Neural progenitor cell (in vitro differentiated cells): ENCODE measurements around the gene PRKCA. TPM values are rescaled to one million over a fixed set of nuclear protein-coding genes. Genes with fewer than 3 reads are reported as not detected.

ENCODE experiments used
- DNase-seq: peaks from one replicate; pipeline ENCODE4 v3.0.0-alpha.2; 2016; ENCODE audit warnings: low spot score
- H2AFZ ChIP-seq: fragments of 200-600 bp; sonication (generic); replicated peaks from 2 replicates; pipeline ENCODE4 v1.6.1; 2016; ENCODE audit warnings: antibody characterized with exemption
- H3F3A ChIP-seq: fragments of 200-600 bp; sonication (generic); 2 replicates; pipeline ENCODE4 v1.6.1; 2016; ENCODE audit warnings: antibody characterized with exemption, low read depth
- H3K27ac ChIP-seq: fragments of 200-600 bp; sonication (generic); 2 replicates; pipeline ENCODE4 v1.5.1; 2016; ENCODE audit warnings: mild to moderate bottlenecking
- H3K27me3 ChIP-seq: fragments of 200-600 bp; sonication (generic); 2 replicates; pipeline ENCODE4 v1.6.1; 2016; ENCODE audit warnings: mild to moderate bottlenecking, moderate library complexity
- H3K36me3 ChIP-seq: fragments of 200-600 bp; sonication (generic); 2 replicates; pipeline ENCODE4 v1.5.1; 2016
- H3K4me1 ChIP-seq: fragments of 200-600 bp; sonication (generic); 2 replicates; pipeline ENCODE4 v1.6.1; 2016; ENCODE audit warnings: mixed run types
- H3K4me2 ChIP-seq: fragments of 200-600 bp; sonication (generic); 2 replicates; pipeline ENCODE4 v1.6.1; 2016
- H3K4me3 ChIP-seq: fragments of 200-600 bp; sonication (generic); 2 replicates; pipeline ENCODE4 v1.5.1; 2016
- H3K79me2 ChIP-seq: fragments of 200-600 bp; sonication (generic); 2 replicates; pipeline ENCODE4 v1.6.1; 2016; ENCODE audit warnings: low read depth
- H3K9ac ChIP-seq: fragments of 200-600 bp; sonication (generic); 2 replicates; pipeline ENCODE4 v1.6.1; 2016
- H3K9me3 ChIP-seq: fragments of 200-600 bp; sonication (generic); 2 replicates; pipeline ENCODE4 v1.5.1; 2016; ENCODE audit warnings: low read depth
- H4K20me1 ChIP-seq: fragments of 200-600 bp; sonication (generic); 2 replicates; pipeline ENCODE4 v1.6.1; 2016; ENCODE audit warnings: low read depth
- H3K27ac Mint-ChIP-seq: 3 replicates; pipeline ENCODE4 v1.8.0; 2021; ENCODE audit warnings: mixed read lengths
- H3K27me3 Mint-ChIP-seq: 2 replicates; pipeline ENCODE4 v1.8.0; 2022; ENCODE audit warnings: low read depth, mild to moderate bottlenecking, inconsistent platforms, moderate library complexity, mixed read lengths; ENCODE audit not compliant: insufficient read depth
- H3K36me3 Mint-ChIP-seq: 3 replicates; pipeline ENCODE4 v1.8.0; 2021; ENCODE audit warnings: mixed read lengths
- H3K4me1 Mint-ChIP-seq: 3 replicates; pipeline ENCODE4 v1.8.0; 2021; ENCODE audit warnings: mixed read lengths
- H3K4me3 Mint-ChIP-seq: 3 replicates; pipeline ENCODE4 v1.8.0; 2021; ENCODE audit warnings: mild to moderate bottlenecking, moderate library complexity, mixed read lengths
- H3K9me3 Mint-ChIP-seq: 3 replicates; pipeline ENCODE4 v1.8.0; 2020; ENCODE audit warnings: mixed read lengths
- CTCF ChIP-seq: fragments of 200-600 bp; sonication (generic); IDR thresholded peaks from 2 replicates; pipeline ENCODE4 v1.5.1; 2017; ENCODE audit warnings: antibody characterized with exemption, mild to moderate bottlenecking
- EZH2 ChIP-seq: fragments of 200-600 bp; sonication (generic); IDR thresholded peaks from 2 replicates; pipeline ENCODE4 v1.6.1; 2017; ENCODE audit warnings: antibody characterized with exemption, mild to moderate bottlenecking, moderate library complexity
- EZH2phosphoT487 ChIP-seq: fragments of 200-600 bp; sonication (generic); IDR thresholded peaks from 2 replicates; pipeline ENCODE4 v1.6.1; 2017; ENCODE audit warnings: antibody characterized with exemption
- total RNA-seq: library from RNA; depleted of rRNA; stranded (reverse); fragments of >200 nt; gene quantifications from 2 replicates; pipeline ENCODE4 v1.2.3, GENCODE V29; 2015; ENCODE audit warnings: low replicate concordance

The PRKCA gene
- total RNA-seq, 1 donor from 2014 or later, result 2.1 TPM

DNA sequence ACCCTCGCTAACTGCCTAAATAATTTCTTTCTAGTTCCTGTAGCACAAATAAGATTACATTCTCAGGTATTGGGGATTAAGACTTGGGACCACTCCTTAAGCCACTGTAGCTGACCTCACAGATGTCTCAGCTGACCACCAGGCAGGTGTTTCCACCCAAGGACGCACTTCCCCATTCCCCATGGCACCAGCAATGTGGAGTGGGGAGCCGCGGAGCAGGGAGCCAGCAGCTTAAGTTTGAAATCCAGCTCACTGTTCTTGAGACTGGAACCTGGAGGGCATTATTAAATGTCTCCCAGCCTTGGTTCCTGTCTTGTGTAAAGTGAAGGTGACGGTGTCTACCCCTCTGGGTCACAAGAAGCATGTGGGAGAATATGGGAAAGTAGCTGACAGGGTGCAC lies 283.1 kb downstream of the PRKCA start:
- H4K20me1 ChIP-seq, result no peaks in the 10 kb centered on the region
- H3K4me2 ChIP-seq, result no peak overlapping the region
- no peaks in the 10 kb centered on the region for H3K27me3 ChIP-seq
- H3K9ac ChIP-seq, result no peak overlapping the region
- Mint-ChIP-seq H3K9me3 (peaks cover 5% of the 10 kb centered on the region), H3K4me3 (no peak overlapping the region), H3K36me3 (peaks cover 4% of the 10 kb centered on the region), H3K27me3 (no peaks in the 10 kb centered on the region), H3K4me1 (peaks cover 9% of the 10 kb centered on the region), H3K27ac (no peak overlapping the region)
- no peaks in the 10 kb centered on the region for H3F3A ChIP-seq
- no peaks in the 10 kb centered on the region for H3K9me3 ChIP-seq
- H3K36me3 ChIP-seq, result no peaks in the 10 kb centered on the region
- DNase-seq, result no peak
- H2AFZ ChIP-seq, result no peak overlapping the region
- H3K4me3 ChIP-seq, result no peak overlapping the region
- H3K4me1 ChIP-seq, result no peaks in the 10 kb centered on the region
- no peak overlapping the region for H3K27ac ChIP-seq
- no peaks in the 10 kb centered on the region for H3K79me2 ChIP-seq
- TF ChIP-seq EZH2phosphoT487 (no peak), EZH2 (no peak), CTCF (no peak)

GRCh38 chr17:66589892-66590291 lies 287.5 kb downstream of the PRKCA start:
- no peaks in the 10 kb centered on the region for H3K9me3 ChIP-seq
- peaks cover 4% of the 10 kb centered on the region for H3K9me3 Mint-ChIP-seq
- H3K4me3 Mint-ChIP-seq, result no peak overlapping the region
- H3K27ac ChIP-seq, result no peak overlapping the region
- H3K4me3 ChIP-seq, result no peak overlapping the region
- no peak overlapping the region for H3K4me2 ChIP-seq
- H3K36me3 Mint-ChIP-seq, result no peaks in the 10 kb centered on the region
- peaks cover 9% of the 10 kb centered on the region for H3K4me1 Mint-ChIP-seq
- H3K36me3 ChIP-seq, result no peaks in the 10 kb centered on the region
- H3K27me3 Mint-ChIP-seq, result peaks cover 4% of the 10 kb centered on the region
- H3K9ac ChIP-seq, result no peak overlapping the region
- H3F3A ChIP-seq, result no peaks in the 10 kb centered on the region
- no peak overlapping the region for H3K27ac Mint-ChIP-seq
- TF ChIP-seq EZH2phosphoT487, result no peak
- TF ChIP-seq CTCF, result no peak
- TF ChIP-seq EZH2, result no peak
- no peaks in the 10 kb centered on the region for H3K79me2 ChIP-seq
- no peak for DNase-seq
- H2AFZ ChIP-seq, result no peak overlapping the region
- H3K4me1 ChIP-seq, result no peaks in the 10 kb centered on the region
- H3K27me3 ChIP-seq, result no peaks in the 10 kb centered on the region
- no peaks in the 10 kb centered on the region for H4K20me1 ChIP-seq

DNA sequence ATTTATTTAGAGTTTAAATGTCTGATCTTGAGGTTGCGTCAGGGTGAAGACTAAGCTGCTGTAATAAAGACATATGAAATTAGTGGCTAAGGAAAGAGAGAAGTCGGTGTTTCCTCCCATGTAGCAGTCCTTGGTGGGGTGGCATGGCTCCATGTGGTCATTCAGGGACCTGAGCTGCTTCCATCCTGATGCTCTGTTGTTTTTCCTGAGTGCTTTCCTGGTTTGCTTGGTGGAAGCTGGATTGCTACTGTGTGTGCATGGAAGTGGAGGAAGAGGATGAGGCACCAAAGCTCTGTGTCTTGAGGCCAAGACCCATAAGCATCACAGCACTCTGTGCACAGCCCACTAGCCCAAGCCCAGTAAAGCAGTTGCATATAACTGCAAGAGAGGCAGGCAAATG lies 290.7 kb downstream of the PRKCA start:
- Histone ChIP-seq H3K79me2 (no peaks in the 10 kb centered on the region), H3F3A (no peaks in the 10 kb centered on the region), H4K20me1 (no peaks in the 10 kb centered on the region), H3K9ac (no peak overlapping the region), H3K27me3 (no peaks in the 10 kb centered on the region), H3K4me2 (no peak overlapping the region), H3K36me3 (no peaks in the 10 kb centered on the region), H3K4me3 (no peak overlapping the region), H2AFZ (no peak overlapping the region), H3K4me1 (no peaks in the 10 kb centered on the region), H3K9me3 (no peaks in the 10 kb centered on the region), H3K27ac (no peak overlapping the region)
- Mint-ChIP-seq H3K4me3 (no peak overlapping the region), H3K4me1 (peaks cover 4% of the 10 kb centered on the region), H3K27me3 (peaks cover 4% of the 10 kb centered on the region), H3K36me3 (no peaks in the 10 kb centered on the region), H3K9me3 (peaks cover 4% of the 10 kb centered on the region), H3K27ac (peak overlapping the region; percentile 61)
- no peak for DNase-seq
- TF ChIP-seq EZH2 (no peak), EZH2phosphoT487 (no peak), CTCF (no peak)

DNA sequence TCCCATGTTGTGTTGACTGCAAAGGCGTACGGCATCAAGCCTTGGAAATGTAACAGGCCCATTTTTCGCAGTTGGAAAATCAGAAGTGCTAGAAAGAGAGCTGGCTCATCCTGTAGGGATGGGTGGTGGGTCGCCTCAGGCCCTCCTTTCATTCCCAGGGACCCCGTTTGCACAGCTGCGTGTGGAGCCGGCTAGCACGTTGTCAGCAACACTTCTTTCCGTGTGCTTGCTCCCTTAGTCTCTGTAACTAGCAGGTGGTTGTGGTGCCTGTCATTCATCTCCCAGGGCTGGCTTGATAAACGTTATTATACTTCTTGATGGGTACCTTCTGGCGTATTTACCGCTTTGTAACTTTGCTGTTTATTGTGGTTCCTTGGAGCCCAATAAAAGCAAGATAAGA lies 293.5 kb downstream of the PRKCA start:
- no peaks in the 10 kb centered on the region for H3K36me3 Mint-ChIP-seq
- Histone ChIP-seq H3K27me3 (no peaks in the 10 kb centered on the region), H4K20me1 (no peaks in the 10 kb centered on the region), H2AFZ (no peak overlapping the region), H3K4me2 (no peak overlapping the region), H3K4me1 (no peaks in the 10 kb centered on the region), H3K4me3 (no peak overlapping the region), H3K9ac (no peak overlapping the region), H3K36me3 (no peaks in the 10 kb centered on the region), H3F3A (no peaks in the 10 kb centered on the region), H3K27ac (no peak overlapping the region), H3K79me2 (no peaks in the 10 kb centered on the region), H3K9me3 (no peaks in the 10 kb centered on the region)
- no peak for DNase-seq
- H3K4me3 Mint-ChIP-seq, result no peak overlapping the region
- H3K27ac Mint-ChIP-seq, result no peak overlapping the region
- H3K4me1 Mint-ChIP-seq, result peaks cover 4% of the 10 kb centered on the region
- H3K27me3 Mint-ChIP-seq, result peaks cover 4% of the 10 kb centered on the region
- peaks cover 4% of the 10 kb centered on the region for H3K9me3 Mint-ChIP-seq
- TF ChIP-seq EZH2, result no peak
- no peak for TF ChIP-seq CTCF
- TF ChIP-seq EZH2phosphoT487, result no peak
